Upper lobe of left lung (tissue), 6 donors: ENCODE data around the gene SLC1A7. TPM values are rescaled to one million over a fixed set of nuclear protein-coding genes. Genes with fewer than 3 reads are reported as not detected.
A peak's percentile ranks its signal among the peaks of the same experiment; 100 is the strongest.

Experiments
- ATAC-seq, 2 donors: fragments of 200-7000 bp; cut with Tn5 transposase; one replicate each; pipeline ENCODE4 v1.9.1; 2022; ENCODE audit warnings: mild to moderate bottlenecking in 2 of 2, moderate library complexity in 2 of 2; ENCODE audit not compliant: low FRiP score in 2 of 2
- DNase-seq, 2 donors: peaks; one replicate each; pipeline ENCODE4 v3.0.0-alpha.2; 2019 to 2020
- H3K27ac ChIP-seq, 4 donors: fragments of 200-600 bp; sonication (generic); one replicate each; pipeline ENCODE4 v1.5.1; 2016 to 2019
- H3K27me3 ChIP-seq, 4 donors: fragments of 200-600 bp; sonication (generic); one replicate each; pipeline ENCODE4 v1.5.1; 2017 to 2019
- H3K36me3 ChIP-seq, 4 donors: fragments of 200-600 bp; sonication (generic); one replicate each; pipeline ENCODE4 v1.5.1; 2016 to 2019
- H3K4me1 ChIP-seq, 4 donors: fragments of 200-600 bp; sonication (generic); one replicate each; pipeline ENCODE4 v1.5.1; 2018 to 2019
- H3K4me3 ChIP-seq, 4 donors: fragments of 200-600 bp; sonication (generic); one replicate each; pipeline ENCODE4 v1.5.1; 2017 to 2019; ENCODE audit warnings: mild to moderate bottlenecking in 2 of 4, moderate library complexity in 1 of 4
- H3K9me3 ChIP-seq, 4 donors: fragments of 200-600 bp; sonication (generic); one replicate each; pipeline ENCODE4 v1.5.1; 2018 to 2019
- EP300 ChIP-seq, 4 donors: sonication (generic); formaldehyde crosslinking; IDR thresholded peaks; one replicate each; pipeline ENCODE4 v1.5.1; 2017; ENCODE audit warnings: antibody characterized with exemption in 4 of 4, control low read depth in 2 of 4
- POLR2A ChIP-seq, 4 donors: fragments of 450-650 bp; IDR thresholded peaks; one replicate each; pipeline ENCODE4 v1.5.1; 2016 to 2017; ENCODE audit warnings: antibody characterized with exemption in 4 of 4, mild to moderate bottlenecking in 2 of 4
- POLR2AphosphoS5 ChIP-seq, 2 donors: sonication (generic); formaldehyde crosslinking; IDR thresholded peaks; one replicate each; pipeline ENCODE4 v1.5.1; 2017; ENCODE audit warnings: antibody characterized with exemption in 2 of 2
- WGBS, 2 donors: methylation state at CpG; one replicate each; pipeline ENCODE4 v1.1.5; 2017 to 2018; 5-methylcytosine and 5-hydroxymethylcytosine counted together
- total RNA-seq, 6 donors: library from RNA; depleted of rRNA in 4 of 6; stranded (reverse); fragments of >200 nt in 4 of 6; gene quantifications; one replicate each; pipeline versions ENCODE4 v1.1.0 to v1.2.1, GENCODE V29; 2016 to 2021
- TF ChIP-seq, protein P1 (sequence below), 6 experiments: fragments of 450-650 bp in 4 of 6; fragments of 200-600 bp in 2 of 6; sonication (generic) in 2 of 6; IDR thresholded peaks; one replicate each; pipeline ENCODE4 v1.5.1; 2016 to 2019; ENCODE audit warnings: antibody characterized with exemption in 6 of 6
- donor health status: DM: no; HTN: no; CAD: no; lungs with moderate emphysema.
- donor health status: DM: no; HTN: yes; CAD: no; lungs with severe emphysema.

The SLC1A7 gene
- total RNA-seq, 6 donors from 2014 or later, result 0.37 to 1.3 (median 0.77) TPM; not detected in 2

DNA sequence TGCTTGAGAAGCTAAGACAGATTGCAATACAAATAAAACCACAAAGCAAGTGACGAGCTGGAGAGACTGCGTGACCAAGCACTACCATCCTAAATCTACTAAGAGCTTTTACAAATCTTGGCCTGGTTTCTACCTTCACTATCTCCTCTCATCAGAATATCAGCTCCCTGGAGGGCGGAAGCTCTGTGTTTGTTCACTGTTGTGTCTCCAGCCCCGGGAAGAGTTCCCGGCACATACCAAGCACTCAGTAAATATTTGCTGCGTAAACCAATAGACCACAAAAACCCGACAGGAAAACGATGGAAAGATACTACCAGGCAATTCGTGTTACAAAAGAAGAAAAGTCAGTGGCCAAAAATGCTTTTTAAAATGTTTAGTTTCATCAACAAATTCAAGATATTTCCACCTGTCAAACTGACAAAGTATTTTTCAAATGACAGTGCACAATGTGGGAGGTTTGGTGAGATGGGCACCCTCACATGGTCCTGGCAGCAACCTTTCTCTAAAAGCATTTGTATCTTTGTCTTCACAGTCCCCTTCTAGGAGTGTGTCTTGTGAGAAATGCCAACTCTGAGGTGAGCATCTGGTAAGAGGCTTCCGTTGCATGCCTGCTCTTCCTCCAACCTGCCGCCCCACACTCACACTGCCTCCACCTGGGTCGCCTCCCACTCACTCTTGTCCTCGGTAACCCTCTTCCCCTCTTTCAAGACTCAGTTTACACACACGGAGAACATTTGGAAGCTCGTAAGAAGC, 34.7 kb downstream of the SLC1A7 start:
- Histone ChIP-seq H3K27me3 (no peaks in the 10 kb centered on the region), H3K9me3 (no peaks in the 10 kb centered on the region), H3K4me1 (peaks cover 13 to 29% (median 21%) of the 10 kb centered on the region in 4 donors), H3K36me3 (no peaks in the 10 kb centered on the region), H3K27ac (peak overlapping the region in 1 of 4 donors; percentile 38), H3K4me3 (no peak overlapping the region)
- DNase-seq (no peak), ATAC-seq (peak in 1 of 2 donors; percentile 48)
- TF ChIP-seq EP300 (IDR thresholded peaks at IDR 0.05), result no peak
- WGBS, 2 donors, result 53 to 56% methylated on average over 15 of the region's 15 CpGs

DNA sequence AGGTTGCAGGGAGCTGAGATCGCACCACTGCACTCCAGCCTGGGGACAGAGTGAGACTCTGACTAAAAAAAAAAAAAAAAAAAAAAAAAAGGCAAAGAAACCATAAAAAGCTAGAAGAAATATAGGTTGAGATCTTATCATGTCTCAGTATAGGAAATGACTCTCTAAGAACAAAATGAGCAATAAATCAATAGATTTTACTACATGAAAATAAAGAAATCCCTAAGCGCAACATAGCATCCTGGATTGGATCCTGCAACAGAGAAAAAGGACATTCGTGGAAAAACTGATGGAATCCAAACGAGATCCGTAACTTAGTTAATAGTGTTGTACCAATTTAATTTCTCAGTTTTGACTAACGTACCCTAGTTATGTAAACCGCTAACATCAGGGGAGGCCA, 35.3 kb downstream of the SLC1A7 start:
- no peaks in the 10 kb centered on the region for H3K36me3 ChIP-seq
- no peak for DNase-seq
- no peak overlapping the region for H3K4me3 ChIP-seq
- H3K4me1 ChIP-seq, result peaks cover 13 to 29% (median 21%) of the 10 kb centered on the region in 4 donors
- no peak for ATAC-seq
- no peak for TF ChIP-seq POLR2AphosphoS5 (IDR thresholded peaks at IDR 0.05)
- no peak for TF ChIP-seq POLR2A (IDR thresholded peaks at IDR 0.05)
- TF ChIP-seq EP300 (IDR thresholded peaks at IDR 0.05), result no peak
- TF ChIP-seq, protein P1, sequence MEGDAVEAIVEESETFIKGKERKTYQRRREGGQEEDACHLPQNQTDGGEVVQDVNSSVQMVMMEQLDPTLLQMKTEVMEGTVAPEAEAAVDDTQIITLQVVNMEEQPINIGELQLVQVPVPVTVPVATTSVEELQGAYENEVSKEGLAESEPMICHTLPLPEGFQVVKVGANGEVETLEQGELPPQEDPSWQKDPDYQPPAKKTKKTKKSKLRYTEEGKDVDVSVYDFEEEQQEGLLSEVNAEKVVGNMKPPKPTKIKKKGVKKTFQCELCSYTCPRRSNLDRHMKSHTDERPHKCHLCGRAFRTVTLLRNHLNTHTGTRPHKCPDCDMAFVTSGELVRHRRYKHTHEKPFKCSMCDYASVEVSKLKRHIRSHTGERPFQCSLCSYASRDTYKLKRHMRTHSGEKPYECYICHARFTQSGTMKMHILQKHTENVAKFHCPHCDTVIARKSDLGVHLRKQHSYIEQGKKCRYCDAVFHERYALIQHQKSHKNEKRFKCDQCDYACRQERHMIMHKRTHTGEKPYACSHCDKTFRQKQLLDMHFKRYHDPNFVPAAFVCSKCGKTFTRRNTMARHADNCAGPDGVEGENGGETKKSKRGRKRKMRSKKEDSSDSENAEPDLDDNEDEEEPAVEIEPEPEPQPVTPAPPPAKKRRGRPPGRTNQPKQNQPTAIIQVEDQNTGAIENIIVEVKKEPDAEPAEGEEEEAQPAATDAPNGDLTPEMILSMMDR (IDR thresholded peaks at IDR 0.05), result no peak
- no peaks in the 10 kb centered on the region for H3K9me3 ChIP-seq
- 81 to 84% methylated on average over 7 of the region's 7 CpGs for WGBS, 2 donors
- H3K27me3 ChIP-seq, result no peaks in the 10 kb centered on the region
- no peak overlapping the region for H3K27ac ChIP-seq

DNA sequence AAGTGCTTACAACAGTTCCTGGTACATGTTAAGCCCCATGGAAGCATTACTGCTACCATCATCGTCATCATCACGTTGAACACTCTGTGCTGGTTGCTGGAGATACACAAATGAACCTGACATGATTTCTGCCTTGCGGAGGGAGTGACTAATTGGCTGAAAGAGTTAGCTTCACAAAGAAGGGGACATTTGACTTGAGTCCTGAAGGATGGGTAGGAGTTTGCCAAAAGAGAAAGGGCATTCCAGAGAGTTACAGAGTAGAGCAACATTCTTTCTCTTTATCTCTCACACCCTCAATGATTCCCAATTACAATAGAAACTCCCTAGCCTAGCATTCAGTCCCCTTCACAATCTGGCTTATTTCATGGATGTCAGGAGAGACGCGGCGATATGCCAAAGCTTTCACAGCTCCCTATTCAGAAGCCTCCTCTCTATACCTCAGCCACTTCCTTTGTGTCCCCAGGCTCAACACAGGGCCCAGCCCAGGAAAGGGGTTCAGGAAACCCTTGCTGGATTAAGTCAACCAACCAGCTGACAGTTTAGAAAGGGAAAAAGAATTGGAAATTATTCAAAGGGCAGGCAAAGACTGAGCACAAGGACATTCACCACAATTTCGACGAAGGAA, 38.0 kb downstream of the SLC1A7 start:
- 62 to 63% methylated on average over 8 of the region's 8 CpGs for WGBS, 2 donors
- DNase-seq (no peak), ATAC-seq (no peak)
- Histone ChIP-seq H3K27ac (no peak overlapping the region), H3K36me3 (no peaks in the 10 kb centered on the region), H3K4me3 (no peak overlapping the region), H3K27me3 (no peaks in the 10 kb centered on the region), H3K9me3 (no peaks in the 10 kb centered on the region), H3K4me1 (peaks cover 6 to 16% (median 8%) of the 10 kb centered on the region in 4 donors)
- TF ChIP-seq POLR2A (IDR thresholded peaks at IDR 0.05), result no peak
- TF ChIP-seq EP300 (IDR thresholded peaks at IDR 0.05), result no peak
- TF ChIP-seq, protein P1 (IDR thresholded peaks at IDR 0.05), result no peak

DNA sequence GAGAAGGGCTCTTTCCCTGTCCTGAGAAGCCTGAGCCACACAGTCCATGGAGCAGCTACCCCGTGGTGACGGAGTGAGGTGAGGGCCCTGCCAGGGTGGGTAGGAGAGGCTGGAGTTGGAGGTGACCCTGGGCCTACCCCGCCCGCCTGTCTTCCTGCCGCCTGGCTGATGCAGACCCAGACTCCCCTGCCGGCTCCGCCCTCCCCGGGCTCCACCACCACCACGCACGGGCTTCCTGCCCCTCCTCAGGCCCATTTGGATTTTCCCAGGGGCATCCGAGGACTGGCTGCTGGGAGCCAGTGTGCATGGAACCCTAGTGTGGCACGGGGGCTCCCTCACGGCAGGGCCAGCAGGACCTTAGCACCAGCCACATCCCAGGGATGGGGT, 47.9 kb downstream of the SLC1A7 start:
- H3K9me3 ChIP-seq, result no peaks in the 10 kb centered on the region

More for the DNA sequence above, 47.9 kb downstream of the SLC1A7 start:
- TF ChIP-seq, protein P1 (IDR thresholded peaks at IDR 0.05), result no peak
- TF ChIP-seq EP300 (IDR thresholded peaks at IDR 0.05), result no peak
- TF ChIP-seq POLR2AphosphoS5 (IDR thresholded peaks at IDR 0.05), result no peak
- TF ChIP-seq POLR2A (IDR thresholded peaks at IDR 0.05), result no peak
- no peaks in the 10 kb centered on the region for H3K36me3 ChIP-seq
- 76% methylated on average over 13 of the region's 13 CpGs; no CpG with 5 or more reads in 1 of the 2 donors for WGBS, 2 donors
- DNase-seq, result peak in 1 of 2 donors; percentile 66
- no peak for ATAC-seq
- H3K4me3 ChIP-seq, result no peak overlapping the region
- H3K4me1 ChIP-seq, result peaks cover 3 to 11% (median 6%) of the 10 kb centered on the region in 4 donors
- no peaks in the 10 kb centered on the region for H3K27me3 ChIP-seq
- no peak overlapping the region for H3K27ac ChIP-seq
